ENCODE results near the gene GP5.

The GP5 gene

GRCh38 chr3:194375473-194376240 lies 23.4 kb downstream of the GP5 start:
- no peak for DNase-seq

GRCh38 chr3:194374935-194375334 lies 24.1 kb downstream of the GP5 start:
- no peak for DNase-seq

GRCh38 chr3:194373899-194374298 lies 25.2 kb downstream of the GP5 start:
- no peak for DNase-seq

GRCh38 chr3:194373028-194373427 lies 26.0 kb downstream of the GP5 start:
- no peak for DNase-seq

GRCh38 chr3:194370753-194371152 lies 28.3 kb downstream of the GP5 start:
- no peak for DNase-seq

DNA sequence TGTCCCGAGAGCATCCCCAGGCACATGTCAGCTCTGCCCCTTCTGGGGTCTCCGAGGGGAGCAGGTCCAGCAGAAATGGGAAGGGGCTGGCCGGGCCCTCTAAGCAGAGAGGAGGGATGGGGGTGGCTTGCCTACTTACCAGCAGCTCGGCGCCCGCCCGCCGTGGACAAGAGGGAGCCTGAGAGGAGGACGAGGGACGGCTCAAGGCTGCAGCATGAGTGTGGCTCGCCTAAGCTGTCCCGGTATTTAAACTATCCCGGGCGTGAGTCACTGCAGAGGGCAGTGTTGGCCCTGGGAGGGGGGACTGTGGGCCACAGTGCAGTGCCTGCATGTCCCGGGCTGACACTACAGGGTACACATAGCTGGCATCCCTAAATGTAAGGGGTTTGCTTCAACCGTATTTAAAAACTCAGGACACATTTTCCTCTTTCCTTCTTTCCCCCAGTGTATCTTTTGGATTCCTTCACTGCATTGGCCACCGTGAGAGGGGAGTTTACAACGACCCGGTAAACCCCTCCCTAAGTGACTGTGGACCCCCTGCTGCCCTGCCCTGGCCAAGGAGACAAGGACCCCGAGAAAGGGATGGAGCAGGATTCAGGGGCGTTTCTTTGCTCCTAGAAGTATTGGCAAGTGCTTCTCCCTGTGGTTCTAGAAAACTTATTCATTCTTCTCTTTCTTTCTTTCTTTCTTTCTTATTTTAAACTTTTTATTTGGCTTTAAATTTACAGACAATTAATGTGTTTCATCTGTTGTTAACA lies 29.4 kb downstream of the GP5 start, which contains the start of gene LRRC15:
Gene LRRC15, minus strand, starts transcription at position 222 of the 758 bp plus-strand sequence. CDS start 8,700 bp downstream, outside the sequence.
- no peak for DNase-seq

- no peak for DNase-seq
These were observed 30.1 kb downstream of the GP5 start for GRCh38 chr3:194368918-194369317.

- no peak for DNase-seq
These were observed 30.8 kb downstream of the GP5 start for GRCh38 chr3:194367992-194368841.

GRCh38 chr3:194365978-194366490 lies 33.0 kb downstream of the GP5 start:
- DNase-seq, result no peak

DNA sequence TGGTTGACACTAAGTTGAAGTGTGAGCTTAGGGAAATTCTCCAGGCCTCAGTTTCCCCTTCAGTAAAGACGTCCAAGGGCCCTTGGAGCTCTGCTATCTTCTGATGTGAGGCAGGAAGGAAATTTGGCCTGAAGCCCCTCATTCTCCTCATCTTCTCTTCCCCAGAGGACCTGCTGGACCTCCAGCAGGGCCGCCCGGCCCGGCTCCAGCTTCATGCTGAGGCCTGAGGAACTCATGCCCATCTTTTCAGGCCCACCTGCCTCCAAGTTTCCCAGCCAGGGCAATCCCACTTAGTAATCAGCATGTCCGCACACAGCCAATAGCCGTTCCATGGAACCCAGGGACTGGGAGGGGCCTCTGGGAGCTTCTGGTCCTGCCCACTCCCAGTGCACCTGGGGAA lies 33.5 kb downstream of the GP5 start:
- DNase-seq, result no peak

GRCh38 chr3:194364652-194365434 lies 34.2 kb downstream of the GP5 start:
- no peak for DNase-seq

DNA sequence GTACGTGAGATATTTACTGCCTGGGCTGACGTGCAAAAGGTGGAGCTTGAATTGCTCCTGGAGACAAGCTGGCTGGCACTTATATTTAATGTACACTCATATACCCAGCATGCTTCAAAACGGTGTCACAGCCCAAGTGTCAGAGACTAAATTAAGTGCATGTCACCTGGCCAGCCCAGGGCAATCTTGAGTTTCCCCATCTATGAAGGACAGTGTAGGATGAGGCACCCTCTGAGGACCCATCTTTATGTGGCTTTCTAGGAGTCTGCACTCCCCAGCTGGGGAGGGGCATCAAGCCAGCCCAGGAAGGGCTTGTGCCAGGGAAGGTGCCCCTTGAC lies 34.8 kb downstream of the GP5 start:
- no peak for DNase-seq

GRCh38 chr3:194360568-194360967 lies 38.5 kb downstream of the GP5 start:
- no peak for DNase-seq

DNA sequence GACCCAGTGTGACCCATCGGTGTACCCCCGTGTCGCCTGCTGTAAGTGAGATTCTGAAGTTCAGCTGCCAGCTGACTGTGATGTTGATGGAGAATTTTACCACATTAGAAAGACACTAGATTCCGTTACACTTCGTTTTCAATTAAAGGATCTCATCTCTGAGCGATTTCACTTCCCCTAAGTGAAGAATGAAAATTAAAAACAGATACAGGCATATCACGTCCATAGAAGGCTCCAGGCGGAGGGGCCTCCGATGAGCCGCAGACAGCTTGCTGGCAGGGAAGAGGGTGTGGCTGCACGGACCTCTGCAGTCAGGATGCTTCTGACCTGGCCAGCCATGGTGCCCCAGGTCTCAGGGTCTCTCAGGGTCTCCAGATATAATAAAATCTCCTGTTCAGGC lies 41.4 kb downstream of the GP5 start:
- DNase-seq, result no peak

DNA sequence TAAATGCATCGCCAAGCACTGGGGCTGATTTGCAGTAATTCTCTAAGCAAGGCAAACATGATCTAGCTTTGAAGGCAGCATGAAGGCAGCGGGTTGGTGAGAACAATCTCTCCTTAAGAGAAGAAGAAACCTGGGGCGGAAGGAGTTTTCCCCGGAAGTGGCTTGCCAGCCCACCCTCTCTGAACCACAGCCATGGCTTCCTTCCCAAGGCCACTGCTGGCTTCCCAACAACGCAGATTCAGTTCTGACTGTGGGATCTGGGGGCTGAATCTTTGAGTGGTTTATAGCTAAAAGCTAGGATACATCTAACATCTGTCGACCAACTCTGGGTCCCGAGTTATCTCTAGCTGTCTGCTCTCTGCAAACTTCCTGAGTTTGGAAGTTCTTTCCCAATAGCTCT lies 43.7 kb downstream of the GP5 start:
- DNase-seq, result no peak

DNA sequence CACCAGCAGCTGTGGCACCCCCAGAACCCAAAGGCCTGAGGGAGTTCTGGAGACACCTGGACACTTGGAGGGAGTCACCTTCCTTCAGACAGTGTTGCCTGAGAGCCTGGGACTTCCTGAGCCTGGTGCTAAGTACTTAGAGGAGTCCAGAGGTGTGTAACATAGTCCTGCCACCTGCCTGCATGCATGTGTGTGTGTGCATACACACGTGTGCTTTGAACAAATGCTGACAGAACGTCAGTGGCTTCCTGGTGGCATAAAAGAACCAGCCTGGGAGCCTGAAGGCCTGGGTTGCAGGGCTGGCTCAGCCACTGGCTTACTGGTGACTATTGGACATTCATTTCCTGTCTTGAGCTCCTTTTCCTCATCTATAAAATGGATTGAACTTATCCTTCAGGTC lies 44.8 kb downstream of the GP5 start:
- DNase-seq, result no peak

GRCh38 chr3:194352667-194353246 lies 46.3 kb downstream of the GP5 start:
- DNase-seq, result no peak

DNA sequence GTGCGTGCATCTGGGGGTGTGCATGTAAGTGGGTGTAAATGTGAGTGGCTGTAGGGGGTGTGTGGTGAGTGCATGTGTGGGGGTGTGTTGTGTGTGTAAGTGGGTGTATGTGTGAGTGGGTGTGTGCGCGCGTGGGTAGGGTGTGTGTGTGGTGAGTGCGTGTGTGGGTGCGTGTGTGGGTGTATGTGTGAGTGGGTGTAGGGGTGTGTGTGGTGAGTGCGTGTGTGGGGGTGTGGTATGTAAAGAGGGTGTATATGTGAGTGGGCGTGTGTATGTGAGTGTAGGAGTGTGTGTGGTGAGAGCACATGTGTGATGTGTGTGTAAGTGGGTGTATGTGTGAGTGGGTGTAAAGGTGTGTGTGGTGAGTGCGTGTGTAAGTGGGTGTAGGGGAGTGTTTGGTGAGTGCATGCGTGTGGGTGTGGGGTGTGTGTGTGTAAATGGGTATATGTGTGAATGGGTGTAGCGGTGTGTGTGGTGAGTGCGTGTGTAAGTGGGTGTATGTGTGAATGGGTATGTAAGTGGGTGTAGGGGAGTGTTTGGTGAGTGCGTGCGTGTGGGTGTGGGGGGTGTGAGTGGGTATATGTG lies 47.0 kb downstream of the GP5 start:
- DNase-seq, result no peak

DNA sequence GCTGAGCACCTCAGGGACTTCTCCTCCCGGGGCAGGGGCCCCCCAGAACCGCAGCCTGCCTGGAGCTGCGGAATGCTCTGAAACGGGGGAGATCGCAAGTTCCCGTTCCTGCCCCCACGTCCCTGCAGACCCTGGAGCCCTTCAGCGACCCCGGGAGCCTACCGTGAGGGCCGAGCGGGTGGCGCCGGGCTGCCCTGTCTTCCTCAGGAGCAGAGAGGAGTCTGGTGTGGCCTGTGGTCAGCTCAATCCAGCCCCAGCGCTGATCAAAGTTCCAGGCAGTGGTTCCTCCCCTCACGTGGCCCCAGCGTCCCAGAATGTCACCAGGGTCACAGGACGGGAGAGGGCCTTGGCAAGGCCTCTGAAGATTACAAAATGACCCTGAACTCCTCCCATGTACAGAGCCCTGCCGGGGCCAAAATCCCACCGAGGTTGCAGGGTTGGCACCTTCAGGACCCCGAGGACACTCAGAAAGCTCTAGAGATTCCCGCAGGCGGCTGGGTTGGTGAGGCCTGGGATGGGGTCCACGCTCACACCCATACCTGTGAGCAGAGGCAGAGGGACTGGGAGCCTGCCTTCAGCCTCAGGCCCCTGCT lies 47.9 kb downstream of the GP5 start, which contains the start of gene CPN2:
Gene CPN2, minus strand, starts transcription at position 249 of the 593 bp plus-strand sequence. CDS start 8,626 bp downstream, outside the sequence.
- no peak for DNase-seq

GRCh38 chr3:194350726-194351071 lies 48.4 kb downstream of the GP5 start:
- DNase-seq, result no peak

DNA sequence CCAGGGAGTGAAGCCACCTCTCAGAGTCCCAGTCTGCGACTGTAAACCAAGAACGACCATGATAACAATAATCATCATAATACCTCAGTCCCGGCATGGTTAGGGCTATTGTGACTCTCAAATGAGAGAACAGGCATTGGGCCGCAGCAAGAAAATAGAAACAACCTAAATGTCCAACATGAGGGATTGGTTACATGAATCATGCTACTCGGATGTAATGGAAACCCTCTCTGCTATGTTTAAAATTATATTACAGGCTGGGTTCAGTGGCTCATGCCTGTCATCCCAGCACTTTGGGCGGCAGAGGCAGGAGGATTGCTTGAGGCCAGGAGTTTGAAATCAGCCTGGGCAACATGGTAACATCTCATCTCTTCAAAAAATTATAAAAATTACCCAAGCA lies 50.7 kb downstream of the GP5 start:
- DNase-seq, result no peak
